Measurements from ENCODE around the gene ICAM3. TPM values are rescaled to one million over a fixed set of nuclear protein-coding genes. Genes with fewer than 3 reads are reported as not detected.

The ICAM3 gene
- polyA plus RNA-seq, 1 experiment, result 17.3 TPM

GRCh38 chr19:10286803-10287737 lies 52.4 kb downstream of the ICAM3 start, which contains the start of gene ICAM4:
TSS of gene ICAM4 (plus strand) at chr19:10286955. CDS start at chr19:10287013, 58 bp downstream.
- ChIA-PET POLR2A (no interaction called here), CTCF (interaction anchor here (1.1 to 6.6 kb wide), 2 partner anchors 17 to 101 kb away, joined by 3 to 45 read pairs; partner anchors contain the start of gene ICAM1)
- no peak for DNase-seq (ENCODE audit: low read depth)
- Histone ChIP-seq H3K27me3 (ENCODE audit: control insufficient read depth, insufficient read depth, low read length) (0 out of 2 replicates have a peak, but pooled peaks cover 2% of the 10 kb centered on the region), H3K4me3 (ENCODE audit: low read depth, low read length) (no peak within 1 kb of the TSS), H3K36me3 (ENCODE audit: control insufficient read depth, insufficient read depth, low read length) (peaks cover 15% of the 10 kb centered on the region)
- TF ChIP-seq CTCF (IDR thresholded peaks at IDR 0.05; ENCODE audit: insufficient read depth, low read depth, low read length), result no peak

GRCh38 chr19:10285393-10285792 lies 54.0 kb downstream of the ICAM3 start:
- Histone ChIP-seq H3K4me3 (ENCODE audit: low read depth, low read length) (no peak overlapping the region), H3K36me3 (ENCODE audit: control insufficient read depth, insufficient read depth, low read length) (peaks cover 15% of the 10 kb centered on the region), H3K27me3 (ENCODE audit: control insufficient read depth, insufficient read depth, low read length) (0 out of 2 replicates have a peak, but pooled peaks cover 2% of the 10 kb centered on the region)
- ChIA-PET CTCF (interaction anchor here (0.7 kb wide), 1 partner anchor 27 kb away, joined by 3 read pairs; no protein-coding TSS in a partner anchor), POLR2A (no interaction called here)
- DNase-seq (ENCODE audit: low read depth), result no peak
- TF ChIP-seq CTCF (IDR thresholded peaks at IDR 0.05; ENCODE audit: insufficient read depth, low read depth, low read length), result no peak

DNA sequence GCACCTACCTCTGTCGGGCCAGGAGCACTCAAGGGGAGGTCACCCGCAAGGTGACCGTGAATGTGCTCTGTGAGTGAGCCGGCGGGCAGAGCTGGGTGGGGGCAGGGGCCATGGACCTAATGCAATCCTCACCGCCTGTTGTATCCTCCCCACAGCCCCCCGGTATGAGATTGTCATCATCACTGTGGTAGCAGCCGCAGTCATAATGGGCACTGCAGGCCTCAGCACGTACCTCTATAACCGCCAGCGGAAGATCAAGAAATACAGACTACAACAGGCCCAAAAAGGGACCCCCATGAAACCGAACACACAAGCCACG lies 54.5 kb downstream of the ICAM3 start:
- CTCF ChIA-PET, result interaction anchor here (0.7 kb wide), 1 partner anchor 26 kb away, joined by 3 read pairs; no protein-coding TSS in a partner anchor
- 0 out of 2 replicates have a peak, but pooled peaks cover 2% of the 10 kb centered on the region for H3K27me3 ChIP-seq (ENCODE audit: control insufficient read depth, insufficient read depth, low read length)
- H3K4me3 ChIP-seq (ENCODE audit: low read depth, low read length), result no peak overlapping the region
- peaks cover 15% of the 10 kb centered on the region for H3K36me3 ChIP-seq (ENCODE audit: control insufficient read depth, insufficient read depth, low read length)
- POLR2A ChIA-PET, result no interaction called here
- TF ChIP-seq CTCF (IDR thresholded peaks at IDR 0.05; ENCODE audit: insufficient read depth, low read depth, low read length), result no peak
- no peak for DNase-seq (ENCODE audit: low read depth)

DNA sequence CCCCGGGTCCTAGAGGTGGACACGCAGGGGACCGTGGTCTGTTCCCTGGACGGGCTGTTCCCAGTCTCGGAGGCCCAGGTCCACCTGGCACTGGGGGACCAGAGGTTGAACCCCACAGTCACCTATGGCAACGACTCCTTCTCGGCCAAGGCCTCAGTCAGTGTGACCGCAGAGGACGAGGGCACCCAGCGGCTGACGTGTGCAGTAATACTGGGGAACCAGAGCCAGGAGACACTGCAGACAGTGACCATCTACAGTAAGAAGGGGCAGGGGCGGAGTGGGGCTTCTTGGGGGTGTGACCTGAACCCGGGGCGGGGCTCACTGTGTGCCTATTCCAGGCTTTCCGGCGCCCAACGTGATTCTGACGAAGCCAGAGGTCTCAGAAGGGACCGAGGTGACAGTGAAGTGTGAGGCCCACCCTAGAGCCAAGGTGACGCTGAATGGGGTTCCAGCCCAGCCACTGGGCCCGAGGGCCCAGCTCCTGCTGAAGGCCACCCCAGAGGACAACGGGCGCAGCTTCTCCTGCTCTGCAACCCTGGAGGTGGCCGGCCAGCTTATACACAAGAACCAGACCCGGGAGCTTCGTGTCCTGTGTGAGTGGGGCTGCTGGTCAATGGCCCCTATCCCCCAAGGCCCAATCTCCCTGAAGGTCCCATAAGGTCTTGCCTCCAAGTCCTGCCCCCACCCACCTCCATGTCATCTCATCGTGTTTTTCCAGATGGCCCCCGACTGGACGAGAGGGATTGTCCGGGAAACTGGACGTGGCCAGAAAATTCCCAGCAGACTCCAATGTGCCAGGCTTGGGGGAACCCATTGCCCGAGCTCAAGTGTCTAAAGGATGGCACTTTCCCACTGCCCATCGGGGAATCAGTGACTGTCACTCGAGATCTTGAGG lies 55.1 kb downstream of the ICAM3 start:
- H3K36me3 ChIP-seq (ENCODE audit: control insufficient read depth, insufficient read depth, low read length), result peaks cover 18% of the 10 kb centered on the region
- no peak overlapping the region for H3K4me3 ChIP-seq (ENCODE audit: low read depth, low read length)
- no peak for TF ChIP-seq CTCF (IDR thresholded peaks at IDR 0.05; ENCODE audit: insufficient read depth, low read depth, low read length)
- 0 out of 2 replicates have a peak, but pooled peaks cover 2% of the 10 kb centered on the region for H3K27me3 ChIP-seq (ENCODE audit: control insufficient read depth, insufficient read depth, low read length)
- ChIA-PET CTCF (interaction anchor here (0.8 to 1.7 kb wide), 2 partner anchors 11 to 105 kb away, joined by 3 to 5 read pairs; no protein-coding TSS in a partner anchor), POLR2A (no interaction called here)
- DNase-seq (ENCODE audit: low read depth), result no peak

Small RNA genes within 50 kb of the gene (small RNA-seq; reads per million reads assigned to genes)
- gene AC011511.1 (ENCODE audit: insufficient read length, low read depth, low replicate concordance) (not detected), gene AC011511.4 (ENCODE audit: insufficient read length, low read depth, low replicate concordance) (not detected)

Other genes with a start within 250 kb of the ICAM3 start
- gene ANGPTL6, start 236.9 kb downstream of the ICAM3 start, polyA plus RNA-seq (2011; rRNA removed), result 0.22 and 0.25 TPM in 2 replicates
- gene PPAN, start 233.3 kb downstream of the ICAM3 start, polyA plus RNA-seq (2011; rRNA removed), result 16.9 and 18.1 TPM in 2 replicates
- 1.6 and 2.4 TPM in 2 replicates for gene P2RY11, start 227.9 kb downstream of the ICAM3 start, polyA plus RNA-seq (2011; rRNA removed)
- 129 and 169 TPM in 2 replicates for gene EIF3G, start 219.7 kb downstream of the ICAM3 start, polyA plus RNA-seq (2011; rRNA removed)
- 27.4 and 31.5 TPM in 2 replicates for gene DNMT1, start 144.7 kb downstream of the ICAM3 start, polyA plus RNA-seq (2011; rRNA removed)
- 10.4 and 12.5 TPM in 2 replicates for gene S1PR2, start 108.3 kb downstream of the ICAM3 start, polyA plus RNA-seq (2011; rRNA removed)
- 35.4 and 58.7 TPM in 2 replicates for gene MRPL4, start 87.4 kb downstream of the ICAM3 start, polyA plus RNA-seq (2011; rRNA removed)
- 42.5 and 55.9 TPM in 2 replicates for gene ICAM1, start 68.5 kb downstream of the ICAM3 start, polyA plus RNA-seq (2011; rRNA removed)
- gene ICAM4, start 52.7 kb downstream of the ICAM3 start, polyA plus RNA-seq (2011; rRNA removed), result 1.1 and 1.5 TPM in 2 replicates
- gene ICAM5, start 49.7 kb downstream of the ICAM3 start, polyA plus RNA-seq (2011; rRNA removed), result 6.7 and 9.2 TPM in 2 replicates
- 1.2 TPM in 2 replicates for gene ZGLP1, start 29.8 kb downstream of the ICAM3 start, polyA plus RNA-seq (2011; rRNA removed)
- gene FDX2, start 23.6 kb downstream of the ICAM3 start, polyA plus RNA-seq (2011; rRNA removed), result 25.6 and 40.1 TPM in 2 replicates
- gene RAVER1, start 6.1 kb downstream of the ICAM3 start, polyA plus RNA-seq (2011; rRNA removed), result 2.5 and 5.1 TPM in 2 replicates
- gene TYK2, start 40.9 kb upstream of the ICAM3 start, polyA plus RNA-seq (2011; rRNA removed), result 31.7 and 40.9 TPM in 2 replicates
- 361 and 429 TPM in 2 replicates for gene CDC37, start 63.9 kb upstream of the ICAM3 start, polyA plus RNA-seq (2011; rRNA removed)
- gene PDE4A, start 80.9 kb upstream of the ICAM3 start, polyA plus RNA-seq (2011; rRNA removed), result 3.4 and 4.2 TPM in 2 replicates
- gene KEAP1, start 163.7 kb upstream of the ICAM3 start, polyA plus RNA-seq (2011; rRNA removed), result 47.3 and 114 TPM in 2 replicates
- gene S1PR5, start 177.8 kb upstream of the ICAM3 start, polyA plus RNA-seq (2011; rRNA removed), result 0.23 and 0.40 TPM in 2 replicates
- 6.8 and 13.0 TPM in 2 replicates for gene ATG4D, start 204.3 kb upstream of the ICAM3 start, polyA plus RNA-seq (2011; rRNA removed)
- gene KRI1, start 226.4 kb upstream of the ICAM3 start, polyA plus RNA-seq (2011; rRNA removed), result 8.4 and 10.0 TPM in 2 replicates
- gene CDKN2D, start 229.4 kb upstream of the ICAM3 start, polyA plus RNA-seq (2011; rRNA removed), result 8.7 and 15.5 TPM in 2 replicates
- gene AP1M2, start 247.7 kb upstream of the ICAM3 start, polyA plus RNA-seq (2011; rRNA removed), result not detected in 2 replicates